ENCODE results near the gene MAPKBP1. TPM values are rescaled to one million over a fixed set of nuclear protein-coding genes. Genes with fewer than 3 reads are reported as not detected.

The MAPKBP1 gene
- total RNA-seq, 2 donors from 2014 or later = 35.8 to 37.0 TPM

DNA sequence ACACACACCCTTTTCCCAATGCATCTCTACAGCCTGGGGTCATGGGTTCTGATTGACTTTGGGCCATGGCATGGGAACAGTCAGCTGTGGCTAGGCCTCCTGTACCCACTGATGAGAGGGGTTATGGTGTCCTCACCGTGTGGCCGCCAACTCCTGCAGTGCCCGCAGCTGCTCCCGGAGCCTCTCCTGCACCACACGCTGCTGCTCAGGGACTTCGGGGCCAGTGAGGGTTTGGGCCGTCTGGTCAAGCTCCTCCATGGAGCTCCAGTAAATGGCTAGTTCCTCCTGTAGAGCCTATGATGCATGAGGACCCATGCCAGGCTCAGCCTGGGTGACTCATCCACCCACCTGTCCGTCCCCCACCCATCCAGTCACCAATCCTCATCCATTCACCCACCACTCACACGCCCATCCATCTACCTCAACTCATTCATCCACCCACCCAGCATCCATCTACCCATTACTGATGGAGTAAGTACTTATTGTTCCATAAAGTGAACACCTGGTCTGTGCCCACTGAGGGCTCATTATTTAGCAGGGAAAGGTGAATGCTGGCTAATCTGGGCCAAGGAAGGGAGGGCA is 98.0 kb downstream of the MAPKBP1 start:
- ATAC-seq (ENCODE audit: insufficient number of reproducible peaks, low FRiP score, low read depth) (no peak), DNase-seq (ENCODE audit: low spot score) (no peak)
- Histone ChIP-seq H3K9me3 (no peaks in the 10 kb centered on the region), H3K36me3 (no peaks in the 10 kb centered on the region), H3K4me1 (ENCODE audit: control insufficient read depth in 1 of 2, low read depth in 2 of 2) (no peaks in the 10 kb centered on the region), H3K27me3 (replicated peaks; ENCODE audit: insufficient read depth) (no peaks in the 10 kb centered on the region), H3K4me3 (no peak overlapping the region), H3K27ac (no peak overlapping the region)
- TF ChIP-seq, protein P1, sequence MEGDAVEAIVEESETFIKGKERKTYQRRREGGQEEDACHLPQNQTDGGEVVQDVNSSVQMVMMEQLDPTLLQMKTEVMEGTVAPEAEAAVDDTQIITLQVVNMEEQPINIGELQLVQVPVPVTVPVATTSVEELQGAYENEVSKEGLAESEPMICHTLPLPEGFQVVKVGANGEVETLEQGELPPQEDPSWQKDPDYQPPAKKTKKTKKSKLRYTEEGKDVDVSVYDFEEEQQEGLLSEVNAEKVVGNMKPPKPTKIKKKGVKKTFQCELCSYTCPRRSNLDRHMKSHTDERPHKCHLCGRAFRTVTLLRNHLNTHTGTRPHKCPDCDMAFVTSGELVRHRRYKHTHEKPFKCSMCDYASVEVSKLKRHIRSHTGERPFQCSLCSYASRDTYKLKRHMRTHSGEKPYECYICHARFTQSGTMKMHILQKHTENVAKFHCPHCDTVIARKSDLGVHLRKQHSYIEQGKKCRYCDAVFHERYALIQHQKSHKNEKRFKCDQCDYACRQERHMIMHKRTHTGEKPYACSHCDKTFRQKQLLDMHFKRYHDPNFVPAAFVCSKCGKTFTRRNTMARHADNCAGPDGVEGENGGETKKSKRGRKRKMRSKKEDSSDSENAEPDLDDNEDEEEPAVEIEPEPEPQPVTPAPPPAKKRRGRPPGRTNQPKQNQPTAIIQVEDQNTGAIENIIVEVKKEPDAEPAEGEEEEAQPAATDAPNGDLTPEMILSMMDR (IDR thresholded peaks at IDR 0.05) = no peak

DNA sequence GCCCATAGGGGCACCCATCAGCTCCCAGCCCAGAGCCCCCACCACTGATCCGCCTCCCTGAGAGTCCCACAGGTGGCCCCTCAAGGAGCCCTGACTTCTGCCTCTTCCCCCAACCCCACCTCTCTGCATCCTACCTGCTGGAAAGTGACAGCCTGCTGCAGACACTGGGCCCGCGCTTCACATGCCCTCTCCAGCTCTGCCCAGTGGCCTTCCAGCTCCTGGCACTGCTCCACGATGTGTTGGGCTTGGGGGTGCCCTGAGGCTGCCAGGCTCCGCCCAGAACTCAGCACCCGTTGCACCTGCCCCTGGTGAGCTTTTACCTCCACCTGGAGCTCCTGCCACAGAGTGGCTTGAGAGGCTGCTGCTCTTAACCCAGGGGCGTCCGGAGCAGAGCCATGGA is 99.4 kb downstream of the MAPKBP1 start:
- no peak overlapping the region for H3K4me3 ChIP-seq
- no peak overlapping the region for H3K27ac ChIP-seq
- H3K4me1 ChIP-seq (ENCODE audit: control insufficient read depth in 1 of 2, low read depth in 2 of 2) = no peaks in the 10 kb centered on the region
- TF ChIP-seq, protein P1 (IDR thresholded peaks at IDR 0.05) = no peak
- H3K27me3 ChIP-seq (replicated peaks; ENCODE audit: insufficient read depth) = no peaks in the 10 kb centered on the region
- no peaks in the 10 kb centered on the region for H3K9me3 ChIP-seq
- DNase-seq (ENCODE audit: low spot score) = no peak
- no peak for ATAC-seq (ENCODE audit: insufficient number of reproducible peaks, low FRiP score, low read depth)
- no peaks in the 10 kb centered on the region for H3K36me3 ChIP-seq

DNA sequence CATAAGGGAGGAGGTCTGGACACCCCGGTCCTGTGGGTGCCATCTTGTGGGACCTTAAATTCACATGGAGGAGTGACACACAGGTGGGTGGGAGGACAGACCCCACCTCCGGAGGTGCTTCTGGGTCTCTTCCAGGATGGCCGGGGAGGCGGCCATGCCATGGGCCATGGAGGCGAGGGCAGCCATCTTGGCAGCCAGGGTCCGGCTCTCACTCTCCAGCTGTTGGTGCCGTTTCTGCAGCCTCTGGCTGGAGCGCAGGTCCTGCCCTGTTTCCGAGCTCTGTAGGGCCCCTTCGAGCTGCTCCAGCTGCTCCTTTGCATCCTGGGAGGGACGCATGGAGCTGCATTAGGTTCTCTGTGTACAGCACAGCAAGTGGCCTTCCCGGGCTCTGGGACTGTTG is 100.5 kb downstream of the MAPKBP1 start:
- TF ChIP-seq, protein P1 (IDR thresholded peaks at IDR 0.05) = no peak
- Histone ChIP-seq H3K4me3 (no peak overlapping the region), H3K27ac (no peak overlapping the region), H3K27me3 (replicated peaks; ENCODE audit: insufficient read depth) (no peaks in the 10 kb centered on the region), H3K36me3 (no peaks in the 10 kb centered on the region), H3K9me3 (no peaks in the 10 kb centered on the region), H3K4me1 (ENCODE audit: control insufficient read depth in 1 of 2, low read depth in 2 of 2) (no peaks in the 10 kb centered on the region)
- no peak for DNase-seq (ENCODE audit: low spot score)
- no peak for ATAC-seq (ENCODE audit: insufficient number of reproducible peaks, low FRiP score, low read depth)

DNA sequence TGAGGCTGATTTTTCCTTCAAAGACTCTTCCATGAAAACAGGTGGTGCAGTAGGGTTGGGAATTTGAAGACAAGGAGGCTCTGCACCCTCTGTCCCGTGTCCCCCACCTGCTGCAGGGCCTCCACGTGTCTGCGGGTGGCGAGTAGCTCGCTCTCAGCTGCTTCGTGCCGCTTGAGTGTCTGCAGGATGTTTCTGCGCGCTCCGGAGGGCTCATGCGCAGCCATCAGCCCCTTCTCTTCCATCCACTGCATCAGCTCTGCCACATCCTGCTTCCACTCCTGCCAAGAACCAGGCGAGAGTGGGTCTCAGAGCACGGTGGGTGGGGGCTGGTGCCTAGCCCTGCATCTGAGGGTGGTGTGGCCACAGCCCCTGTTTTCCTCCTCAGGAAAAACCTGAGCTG is 101.7 kb downstream of the MAPKBP1 start:
- Histone ChIP-seq H3K27me3 (replicated peaks; ENCODE audit: insufficient read depth) (no peaks in the 10 kb centered on the region), H3K4me3 (no peak overlapping the region), H3K4me1 (ENCODE audit: control insufficient read depth in 1 of 2, low read depth in 2 of 2) (no peaks in the 10 kb centered on the region), H3K36me3 (no peaks in the 10 kb centered on the region), H3K27ac (no peak overlapping the region), H3K9me3 (no peaks in the 10 kb centered on the region)
- TF ChIP-seq, protein P1 (IDR thresholded peaks at IDR 0.05) = no peak
- DNase-seq (ENCODE audit: low spot score) (no peak), ATAC-seq (ENCODE audit: insufficient number of reproducible peaks, low FRiP score, low read depth) (no peak)

DNA sequence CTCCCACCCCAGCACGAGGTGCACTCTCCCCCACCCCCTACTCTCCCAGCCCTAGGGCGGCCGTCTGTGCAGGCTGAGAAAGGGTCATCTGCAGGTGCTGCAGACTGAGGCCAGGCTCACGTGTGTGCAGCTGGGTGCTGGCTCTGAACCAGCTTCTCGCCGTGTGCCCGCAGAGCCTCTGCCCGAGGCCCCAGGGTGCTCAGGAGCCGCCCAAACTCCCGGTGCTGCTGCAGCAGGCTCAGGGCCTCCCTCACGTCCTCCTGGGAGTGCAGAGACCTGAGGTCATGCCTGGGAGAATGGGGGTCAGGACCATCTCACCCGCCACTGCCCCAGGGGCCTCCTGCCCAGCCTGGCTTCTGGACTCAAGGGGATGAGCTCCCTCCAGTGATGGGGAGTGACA is 102.4 kb downstream of the MAPKBP1 start:
- no peak overlapping the region for H3K27ac ChIP-seq
- TF ChIP-seq, protein P1 (IDR thresholded peaks at IDR 0.05) = no peak
- peaks cover 0 to 3% of the 10 kb centered on the region in 2 donors for H3K4me1 ChIP-seq (ENCODE audit: control insufficient read depth in 1 of 2, low read depth in 2 of 2)
- no peaks in the 10 kb centered on the region for H3K36me3 ChIP-seq
- H3K27me3 ChIP-seq (replicated peaks; ENCODE audit: insufficient read depth) = no peaks in the 10 kb centered on the region
- H3K9me3 ChIP-seq = no peaks in the 10 kb centered on the region
- no peak overlapping the region for H3K4me3 ChIP-seq
- ATAC-seq (ENCODE audit: insufficient number of reproducible peaks, low FRiP score, low read depth) (no peak), DNase-seq (ENCODE audit: low spot score) (no peak)

Other genes starting within 250 kb of the MAPKBP1 start
- gene RPAP1, start 230.2 kb upstream of the MAPKBP1 start, total RNA-seq = 10 to 100 TPM; 14.7 to 19.2 TPM
- 1 to 10 TPM; 5.4 to 8.8 TPM for gene TYRO3, start 215.3 kb upstream of the MAPKBP1 start, total RNA-seq
- 10 to 100 TPM; 32.5 to 57.2 TPM for gene MGA, start 114.1 kb upstream of the MAPKBP1 start, total RNA-seq
- 10 to 100 TPM in 1 of 2 donors, 1 to 10 TPM in 1; 1.1 to 11.3 TPM for gene JMJD7, start 53.6 kb downstream of the MAPKBP1 start, total RNA-seq
- gene PLA2G4B, start 64.4 kb downstream of the MAPKBP1 start, total RNA-seq = 1 to 10 TPM; 1.9 to 4.0 TPM
- gene SPTBN5, start 119.6 kb downstream of the MAPKBP1 start, total RNA-seq = 1 to 10 TPM; 1.3 to 3.9 TPM
- 10 to 100 TPM; 43.6 to 48.1 TPM for gene EHD4, start 198.1 kb downstream of the MAPKBP1 start, total RNA-seq
- not detected for gene PLA2G4E, start 246.6 kb downstream of the MAPKBP1 start, total RNA-seq

Measured in thoracic aorta (tissue), 2 donors.